ENCODE measurements around the gene COA1.

GRCh38 chr7:43624156-43624555, 105.2 kb downstream of the COA1 start:
- TF ChIP-seq CTCF (IDR thresholded peaks at IDR 0.05) (no peak), POLR2A (IDR thresholded peaks at IDR 0.05) (no peak), EP300 (IDR thresholded peaks at IDR 0.05) (no peak), POLR2AphosphoS5 (IDR thresholded peaks at IDR 0.05) (no peak)

All from gastroesophageal sphincter (tissue), 3 donors.